GM23338 (cell line): Measurements from ENCODE around the gene RAET1G. TPM values are rescaled to one million over a fixed set of nuclear protein-coding genes. Genes with fewer than 3 reads are reported as not detected.

Experiments used
- ATAC-seq: fragments of 200-7000 bp; cut with Tn5 transposase; 3 replicates; pipeline ENCODE4 v1.9.1; 2020
- DNase-seq: peaks from one replicate; pipeline ENCODE4 v3.0.0-alpha.2; 2015; ENCODE audit warnings: low spot score
- H2AFZ ChIP-seq: fragments of 200-600 bp; sonication (generic); 2 replicates; pipeline ENCODE4 v1.8.0; 2016; ENCODE audit warnings: antibody characterized with exemption, mild to moderate bottlenecking, moderate library complexity
- H3F3A ChIP-seq: fragments of 200-600 bp; sonication (generic); replicated peaks from 2 replicates; pipeline ENCODE4 v1.8.0; 2017; ENCODE audit warnings: antibody characterized with exemption, mixed run types, low read depth
- H3K27ac ChIP-seq: fragments of 200-600 bp; sonication (generic); 2 replicates; pipeline ENCODE4 v1.6.1; 2016; ENCODE audit warnings: low read depth
- H3K27me3 ChIP-seq: fragments of 200-600 bp; sonication (generic); 2 replicates; pipeline ENCODE4 v1.8.0; 2016; ENCODE audit warnings: mild to moderate bottlenecking, mixed run types, moderate library complexity; ENCODE audit not compliant: insufficient read depth
- H3K36me3 ChIP-seq: fragments of 200-600 bp; sonication (generic); 2 replicates; pipeline ENCODE4 v1.8.0; 2016; ENCODE audit warnings: mild to moderate bottlenecking; ENCODE audit not compliant: insufficient read depth
- H3K4me1 ChIP-seq: fragments of 200-600 bp; sonication (generic); 2 replicates; pipeline ENCODE4 v1.8.0; 2016; ENCODE audit warnings: mild to moderate bottlenecking, moderate library complexity; ENCODE audit not compliant: insufficient read depth
- H3K4me2 ChIP-seq: fragments of 200-600 bp; sonication (generic); 2 replicates; pipeline ENCODE4 v1.7.1; 2017; ENCODE audit warnings: mixed run types
- H3K4me3 ChIP-seq: fragments of 200-600 bp; sonication (generic); 2 replicates; pipeline ENCODE4 v1.6.1; 2016; ENCODE audit warnings: mixed run types
- H3K79me2 ChIP-seq: fragments of 200-600 bp; sonication (generic); replicated peaks from 2 replicates; pipeline ENCODE4 v1.8.0; 2017; ENCODE audit warnings: mild to moderate bottlenecking; ENCODE audit not compliant: insufficient read depth
- H3K9me2 ChIP-seq: fragments of 200-600 bp; sonication (generic); 2 replicates; pipeline ENCODE4 v1.8.0; 2017; ENCODE audit not compliant: insufficient read depth
- H4K20me1 ChIP-seq: fragments of 200-600 bp; sonication (generic); replicated peaks from 2 replicates; pipeline ENCODE4 v1.8.0; 2017; ENCODE audit warnings: mild to moderate bottlenecking; ENCODE audit not compliant: insufficient read depth
- H3K27ac Mint-ChIP-seq: 2 replicates; pipeline ENCODE4 v1.8.0; 2020; ENCODE audit warnings: inconsistent platforms, mild to moderate bottlenecking, moderate library complexity, mixed read lengths
- H3K27me3 Mint-ChIP-seq: 3 replicates; pipeline ENCODE4 v1.8.0; 2022; ENCODE audit warnings: low read depth, mild to moderate bottlenecking, moderate library complexity, mixed read lengths, inconsistent platforms; ENCODE audit not compliant: insufficient read depth, poor library complexity
- H3K36me3 Mint-ChIP-seq: 3 replicates; pipeline ENCODE4 v1.8.0; 2021; ENCODE audit warnings: low read depth, mild to moderate bottlenecking, inconsistent platforms, moderate library complexity, mixed read lengths
- H3K4me1 Mint-ChIP-seq: 3 replicates; pipeline ENCODE4 v1.8.0; 2020; ENCODE audit warnings: mild to moderate bottlenecking, inconsistent platforms, mixed read lengths
- H3K4me3 Mint-ChIP-seq: 3 replicates; pipeline ENCODE4 v1.8.0; 2021; ENCODE audit warnings: moderate library complexity, mild to moderate bottlenecking, inconsistent platforms, mixed read lengths
- H3K9me3 Mint-ChIP-seq: 3 replicates; pipeline ENCODE4 v1.8.0; 2020; ENCODE audit warnings: moderate library complexity, mild to moderate bottlenecking, inconsistent platforms, mixed read lengths
- CREB1 ChIP-seq: fragments of 250-450 bp; sonication (Bioruptor Pico); IDR thresholded peaks from 2 replicates; pipeline ENCODE4 v1.5.0; 2020; ENCODE audit warnings: low read depth, mild to moderate bottlenecking, moderate library complexity
- EZH2 ChIP-seq: fragments of 200-600 bp; sonication (generic); IDR thresholded peaks from one replicate; pipeline ENCODE4 v1.8.0; 2017; ENCODE audit warnings: antibody characterized with exemption, mild to moderate bottlenecking, low read depth; ENCODE audit not compliant: unreplicated experiment
- EZH2phosphoT487 ChIP-seq: fragments of 200-600 bp; sonication (generic); IDR thresholded peaks from one replicate; pipeline ENCODE4 v1.8.1; 2018; ENCODE audit warnings: antibody characterized with exemption; ENCODE audit not compliant: unreplicated experiment
- JUNB ChIP-seq: IDR thresholded peaks from one replicate; pipeline ENCODE4 v1.6.1; 2016; ENCODE audit warnings: antibody characterized with exemption; ENCODE audit not compliant: unreplicated experiment
- NANOG ChIP-seq: IDR thresholded peaks from 2 replicates; pipeline ENCODE4 v1.6.1; 2016; ENCODE audit warnings: antibody characterized with exemption, borderline replicate concordance
- POLR2AphosphoS5 ChIP-seq: IDR thresholded peaks from 2 replicates; pipeline ENCODE4 v1.6.1; 2016; ENCODE audit warnings: antibody characterized with exemption, low read depth
- STAT1 ChIP-seq: IDR thresholded peaks from one replicate; pipeline ENCODE4 v1.6.1; 2016; ENCODE audit warnings: antibody characterized with exemption; ENCODE audit not compliant: unreplicated experiment
- ZNF114 ChIP-seq: fragments of 250-450 bp; sonication (Bioruptor Pico); IDR thresholded peaks from 2 replicates; pipeline ENCODE4 v1.5.0; 2020; ENCODE audit warnings: mild to moderate bottlenecking, moderate library complexity
- ZNF331 ChIP-seq: fragments of 250-450 bp; sonication (Bioruptor Pico); IDR thresholded peaks from 2 replicates; pipeline ENCODE4 v1.5.0; 2020; ENCODE audit warnings: low read depth, mild to moderate bottlenecking, moderate library complexity
- ZNF462 ChIP-seq: fragments of 250-450 bp; sonication (Bioruptor Pico); IDR thresholded peaks from 2 replicates; pipeline ENCODE4 v1.5.0; 2020; ENCODE audit warnings: mild to moderate bottlenecking, moderate library complexity
- polyA plus RNA-seq: library from polyadenylated mRNA; unstranded; fragments of >200 nt; fragmentation: Nextera tagmentation; extraction: Ambion mirVana; gene quantifications from 2 replicates; pipeline ENCODE4 v1.2.1, GENCODE V29; 2016
- total RNA-seq: library from RNA; depleted of rRNA; stranded (reverse); fragments of >200 nt; shearing (Covaris generic); gene quantifications from 2 replicates; pipeline ENCODE4 v1.2.3, GENCODE V29; 2014
- TF ChIP-seq, protein P1 (sequence below): IDR thresholded peaks from one replicate; pipeline ENCODE4 v1.6.1; 2018; ENCODE audit warnings: antibody characterized with exemption; ENCODE audit not compliant: unreplicated experiment
- TF ChIP-seq, protein P2 (sequence below), 2 experiments: fragments of 200-600 bp in 1 of 2; sonication (generic) in 1 of 2; conservative IDR thresholded peaks; 2 replicates each; pipeline versions ENCODE4 v1.5.1 to v1.6.1; 2016 to 2017; ENCODE audit warnings: antibody characterized with exemption in 2 of 2, low read depth in 2 of 2, mild to moderate bottlenecking in 2 of 2, moderate library complexity in 1 of 2
- TF ChIP-seq, protein P3 (sequence below): IDR thresholded peaks from 2 replicates; pipeline ENCODE4 v1.6.1; 2016; ENCODE audit warnings: antibody characterized with exemption

Gene RAET1G
- total and polyA plus RNA-seq, 2 experiments from 2014 or later, result not detected

GRCh38 chr6:149896491-149896890 is 26.4 kb downstream of the RAET1G start:
- no peaks in the 10 kb centered on the region for H3K79me2 ChIP-seq
- H3F3A ChIP-seq, result no peaks in the 10 kb centered on the region
- Mint-ChIP-seq H3K9me3 (no peaks in the 10 kb centered on the region; the same call in 2 of the 3 replicates), H3K4me3 (no peak overlapping the region), H3K36me3 (no peaks in the 10 kb centered on the region), H3K27me3 (peaks cover 19% of the 10 kb centered on the region), H3K4me1 (peaks cover 11% of the 10 kb centered on the region; the same call in 2 of the 3 replicates), H3K27ac (no peak overlapping the region)
- no peaks in the 10 kb centered on the region for H3K27me3 ChIP-seq
- TF ChIP-seq, protein P1, sequence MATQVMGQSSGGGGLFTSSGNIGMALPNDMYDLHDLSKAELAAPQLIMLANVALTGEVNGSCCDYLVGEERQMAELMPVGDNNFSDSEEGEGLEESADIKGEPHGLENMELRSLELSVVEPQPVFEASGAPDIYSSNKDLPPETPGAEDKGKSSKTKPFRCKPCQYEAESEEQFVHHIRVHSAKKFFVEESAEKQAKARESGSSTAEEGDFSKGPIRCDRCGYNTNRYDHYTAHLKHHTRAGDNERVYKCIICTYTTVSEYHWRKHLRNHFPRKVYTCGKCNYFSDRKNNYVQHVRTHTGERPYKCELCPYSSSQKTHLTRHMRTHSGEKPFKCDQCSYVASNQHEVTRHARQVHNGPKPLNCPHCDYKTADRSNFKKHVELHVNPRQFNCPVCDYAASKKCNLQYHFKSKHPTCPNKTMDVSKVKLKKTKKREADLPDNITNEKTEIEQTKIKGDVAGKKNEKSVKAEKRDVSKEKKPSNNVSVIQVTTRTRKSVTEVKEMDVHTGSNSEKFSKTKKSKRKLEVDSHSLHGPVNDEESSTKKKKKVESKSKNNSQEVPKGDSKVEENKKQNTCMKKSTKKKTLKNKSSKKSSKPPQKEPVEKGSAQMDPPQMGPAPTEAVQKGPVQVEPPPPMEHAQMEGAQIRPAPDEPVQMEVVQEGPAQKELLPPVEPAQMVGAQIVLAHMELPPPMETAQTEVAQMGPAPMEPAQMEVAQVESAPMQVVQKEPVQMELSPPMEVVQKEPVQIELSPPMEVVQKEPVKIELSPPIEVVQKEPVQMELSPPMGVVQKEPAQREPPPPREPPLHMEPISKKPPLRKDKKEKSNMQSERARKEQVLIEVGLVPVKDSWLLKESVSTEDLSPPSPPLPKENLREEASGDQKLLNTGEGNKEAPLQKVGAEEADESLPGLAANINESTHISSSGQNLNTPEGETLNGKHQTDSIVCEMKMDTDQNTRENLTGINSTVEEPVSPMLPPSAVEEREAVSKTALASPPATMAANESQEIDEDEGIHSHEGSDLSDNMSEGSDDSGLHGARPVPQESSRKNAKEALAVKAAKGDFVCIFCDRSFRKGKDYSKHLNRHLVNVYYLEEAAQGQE, result no peak
- TF ChIP-seq POLR2AphosphoS5 (no peak), NANOG (no peak), ZNF462 (CRISPR knock-in tag) (no peak), EZH2 (no peak), STAT1 (no peak), ZNF114 (CRISPR knock-in tag) (no peak), ZNF331 (CRISPR knock-in tag) (no peak), CREB1 (CRISPR knock-in tag) (no peak), JUNB (no peak), EZH2phosphoT487 (no peak)
- TF ChIP-seq, protein P2, sequence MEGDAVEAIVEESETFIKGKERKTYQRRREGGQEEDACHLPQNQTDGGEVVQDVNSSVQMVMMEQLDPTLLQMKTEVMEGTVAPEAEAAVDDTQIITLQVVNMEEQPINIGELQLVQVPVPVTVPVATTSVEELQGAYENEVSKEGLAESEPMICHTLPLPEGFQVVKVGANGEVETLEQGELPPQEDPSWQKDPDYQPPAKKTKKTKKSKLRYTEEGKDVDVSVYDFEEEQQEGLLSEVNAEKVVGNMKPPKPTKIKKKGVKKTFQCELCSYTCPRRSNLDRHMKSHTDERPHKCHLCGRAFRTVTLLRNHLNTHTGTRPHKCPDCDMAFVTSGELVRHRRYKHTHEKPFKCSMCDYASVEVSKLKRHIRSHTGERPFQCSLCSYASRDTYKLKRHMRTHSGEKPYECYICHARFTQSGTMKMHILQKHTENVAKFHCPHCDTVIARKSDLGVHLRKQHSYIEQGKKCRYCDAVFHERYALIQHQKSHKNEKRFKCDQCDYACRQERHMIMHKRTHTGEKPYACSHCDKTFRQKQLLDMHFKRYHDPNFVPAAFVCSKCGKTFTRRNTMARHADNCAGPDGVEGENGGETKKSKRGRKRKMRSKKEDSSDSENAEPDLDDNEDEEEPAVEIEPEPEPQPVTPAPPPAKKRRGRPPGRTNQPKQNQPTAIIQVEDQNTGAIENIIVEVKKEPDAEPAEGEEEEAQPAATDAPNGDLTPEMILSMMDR (conservative IDR thresholded peaks at IDR 0.05; ENCODE audit: low read depth in 2 of 2), result no peak
- TF ChIP-seq, protein P3, sequence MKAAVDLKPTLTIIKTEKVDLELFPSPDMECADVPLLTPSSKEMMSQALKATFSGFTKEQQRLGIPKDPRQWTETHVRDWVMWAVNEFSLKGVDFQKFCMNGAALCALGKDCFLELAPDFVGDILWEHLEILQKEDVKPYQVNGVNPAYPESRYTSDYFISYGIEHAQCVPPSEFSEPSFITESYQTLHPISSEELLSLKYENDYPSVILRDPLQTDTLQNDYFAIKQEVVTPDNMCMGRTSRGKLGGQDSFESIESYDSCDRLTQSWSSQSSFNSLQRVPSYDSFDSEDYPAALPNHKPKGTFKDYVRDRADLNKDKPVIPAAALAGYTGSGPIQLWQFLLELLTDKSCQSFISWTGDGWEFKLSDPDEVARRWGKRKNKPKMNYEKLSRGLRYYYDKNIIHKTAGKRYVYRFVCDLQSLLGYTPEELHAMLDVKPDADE, result no peak
- no peak for DNase-seq
- no peak overlapping the region for H3K27ac ChIP-seq
- no peaks in the 10 kb centered on the region; the same call in 1 of the 2 replicates for H4K20me1 ChIP-seq
- H3K4me3 ChIP-seq, result no peak overlapping the region
- H3K36me3 ChIP-seq, result no peaks in the 10 kb centered on the region
- H3K9me2 ChIP-seq, result no peaks in the 10 kb centered on the region
- no peak overlapping the region for H3K4me2 ChIP-seq
- ATAC-seq, result no peak
- H2AFZ ChIP-seq, result no peak overlapping the region
- H3K4me1 ChIP-seq, result no peaks in the 10 kb centered on the region; the same call in 1 of the 2 replicates
